Astrocyte of the spinal cord (primary cell): ENCODE data around the gene TRIM46.
A peak's percentile ranks its signal among the peaks of the same experiment; 100 is the strongest.
"Not testable (repeated sequence)": the region's sequence is repeated elsewhere in the genome, so short reads cannot be mapped to it uniquely, and the experiment has no call there.

Source experiments
- DNase-seq: peaks from one replicate; pipeline ENCODE4 v3.0.0; 2011; ENCODE audit warnings: low read depth, low spot score
- H3K4me3 ChIP-seq: 2 replicates; pipeline ENCODE4 v1.5.1; 2011; ENCODE audit warnings: low read depth, mild to moderate bottlenecking, low read length, moderate library complexity
- in situ Hi-C: cut with HindIII; loops from 2 replicates; pipeline ENCODE4 v1.10.0; 2017; ENCODE audit warnings: low sequenced_read_pairs
- TF ChIP-seq, protein P1 (sequence below): IDR thresholded peaks from 2 replicates; pipeline ENCODE4 v1.5.1; 2012; ENCODE audit warnings: low read depth, mild to moderate bottlenecking, low read length, inconsistent platforms

Gene TRIM46

DNA sequence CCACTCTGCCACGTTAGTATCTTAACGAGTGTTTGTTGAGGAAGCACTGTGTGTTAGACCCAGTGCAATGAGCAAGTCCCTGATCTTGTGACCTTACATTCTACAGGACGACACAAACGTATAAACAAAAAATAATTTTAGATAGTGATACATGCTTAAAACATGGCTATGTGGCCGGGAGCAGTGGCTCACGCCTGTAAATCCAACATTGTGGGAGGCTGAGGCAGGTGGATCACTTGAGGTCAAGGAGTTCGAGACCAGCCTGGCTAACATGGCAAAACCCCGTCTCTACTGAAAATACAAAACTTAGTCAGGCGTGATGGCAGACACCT lies 54.4 kb downstream of the TRIM46 start:
- in situ Hi-C loops: no loop called here
- peak overlapping the region; percentile 34 for H3K4me3 ChIP-seq
- TF ChIP-seq, protein P1, sequence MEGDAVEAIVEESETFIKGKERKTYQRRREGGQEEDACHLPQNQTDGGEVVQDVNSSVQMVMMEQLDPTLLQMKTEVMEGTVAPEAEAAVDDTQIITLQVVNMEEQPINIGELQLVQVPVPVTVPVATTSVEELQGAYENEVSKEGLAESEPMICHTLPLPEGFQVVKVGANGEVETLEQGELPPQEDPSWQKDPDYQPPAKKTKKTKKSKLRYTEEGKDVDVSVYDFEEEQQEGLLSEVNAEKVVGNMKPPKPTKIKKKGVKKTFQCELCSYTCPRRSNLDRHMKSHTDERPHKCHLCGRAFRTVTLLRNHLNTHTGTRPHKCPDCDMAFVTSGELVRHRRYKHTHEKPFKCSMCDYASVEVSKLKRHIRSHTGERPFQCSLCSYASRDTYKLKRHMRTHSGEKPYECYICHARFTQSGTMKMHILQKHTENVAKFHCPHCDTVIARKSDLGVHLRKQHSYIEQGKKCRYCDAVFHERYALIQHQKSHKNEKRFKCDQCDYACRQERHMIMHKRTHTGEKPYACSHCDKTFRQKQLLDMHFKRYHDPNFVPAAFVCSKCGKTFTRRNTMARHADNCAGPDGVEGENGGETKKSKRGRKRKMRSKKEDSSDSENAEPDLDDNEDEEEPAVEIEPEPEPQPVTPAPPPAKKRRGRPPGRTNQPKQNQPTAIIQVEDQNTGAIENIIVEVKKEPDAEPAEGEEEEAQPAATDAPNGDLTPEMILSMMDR: no peak
- DNase-seq: no peak

DNA sequence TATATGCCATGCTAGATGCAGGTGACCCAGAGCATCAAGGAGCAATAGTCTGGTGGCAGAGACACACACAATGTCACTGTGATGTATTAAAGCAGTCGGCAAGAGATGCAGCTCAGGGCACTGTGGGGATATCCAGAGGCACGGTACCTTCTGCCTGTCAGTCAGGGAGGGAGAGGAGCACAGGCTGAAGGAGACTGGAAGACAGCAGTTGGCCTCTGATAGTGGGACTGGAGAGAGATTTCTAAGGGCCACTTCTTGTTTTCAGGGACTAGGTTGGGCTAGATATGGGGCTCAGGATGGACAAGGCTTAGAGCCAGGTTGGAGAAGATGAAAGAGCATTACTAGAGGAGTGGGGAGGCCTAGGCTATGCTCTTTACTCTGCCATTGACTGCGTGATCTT lies 57.7 kb downstream of the TRIM46 start:
- DNase-seq, H3K4me3 ChIP-seq, in situ Hi-C loops: not testable (repeated sequence)

GRCh38 chr1:155232001-155232978 lies 58.6 kb downstream of the TRIM46 start:
- H3K4me3 ChIP-seq, in situ Hi-C loops: not testable (repeated sequence)
- DNase-seq: peak; percentile 69

- DNase-seq, in situ Hi-C loops, H3K4me3 ChIP-seq: not testable (repeated sequence)
Observed at GRCh38 chr1:155233502-155233901, 59.9 kb downstream of the TRIM46 start.
